Measurements from ENCODE around the gene SYNE3.

DNA sequence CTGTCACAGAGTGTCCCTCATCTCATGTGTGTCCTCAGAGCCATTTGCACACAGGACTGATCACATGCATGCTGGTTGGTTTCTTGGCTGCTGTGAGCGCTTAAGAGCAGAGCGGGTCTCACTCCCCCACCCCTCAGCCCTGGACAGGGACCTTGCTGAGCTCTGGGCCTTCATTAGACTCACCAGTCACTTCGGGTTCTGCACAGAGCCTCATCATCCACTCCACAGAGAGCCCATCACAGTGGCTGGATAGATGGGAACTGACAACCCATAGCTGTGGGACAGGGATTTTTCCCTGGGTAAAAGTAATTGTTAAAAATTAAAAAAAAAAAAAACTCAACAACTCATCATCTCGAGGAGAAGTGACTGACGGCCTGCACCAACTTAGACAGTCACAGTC, 26.6 kb upstream of the SYNE3 start:
- TF ChIP-seq, protein P1, sequence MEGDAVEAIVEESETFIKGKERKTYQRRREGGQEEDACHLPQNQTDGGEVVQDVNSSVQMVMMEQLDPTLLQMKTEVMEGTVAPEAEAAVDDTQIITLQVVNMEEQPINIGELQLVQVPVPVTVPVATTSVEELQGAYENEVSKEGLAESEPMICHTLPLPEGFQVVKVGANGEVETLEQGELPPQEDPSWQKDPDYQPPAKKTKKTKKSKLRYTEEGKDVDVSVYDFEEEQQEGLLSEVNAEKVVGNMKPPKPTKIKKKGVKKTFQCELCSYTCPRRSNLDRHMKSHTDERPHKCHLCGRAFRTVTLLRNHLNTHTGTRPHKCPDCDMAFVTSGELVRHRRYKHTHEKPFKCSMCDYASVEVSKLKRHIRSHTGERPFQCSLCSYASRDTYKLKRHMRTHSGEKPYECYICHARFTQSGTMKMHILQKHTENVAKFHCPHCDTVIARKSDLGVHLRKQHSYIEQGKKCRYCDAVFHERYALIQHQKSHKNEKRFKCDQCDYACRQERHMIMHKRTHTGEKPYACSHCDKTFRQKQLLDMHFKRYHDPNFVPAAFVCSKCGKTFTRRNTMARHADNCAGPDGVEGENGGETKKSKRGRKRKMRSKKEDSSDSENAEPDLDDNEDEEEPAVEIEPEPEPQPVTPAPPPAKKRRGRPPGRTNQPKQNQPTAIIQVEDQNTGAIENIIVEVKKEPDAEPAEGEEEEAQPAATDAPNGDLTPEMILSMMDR (conservative IDR thresholded peaks at IDR 0.05) = no peak
- TF ChIP-seq EZH2 (IDR thresholded peaks at IDR 0.05; ENCODE audit: low read depth) = no peak
